ENCODE measurements around the gene NDRG4.
A peak's percentile ranks its signal among the peaks of the same experiment; 100 is the strongest.

Gene NDRG4

GRCh38 chr16:58462997-58463941 lies 36.7 kb upstream of the NDRG4 start:
- H3K4me3 ChIP-seq (ENCODE audit: low read length) = no peak overlapping the region
- no peak overlapping the region for H2BK15ac ChIP-seq (replicated peaks; ENCODE audit: low read depth)
- H2BK5ac ChIP-seq (ENCODE audit: low read length) = no peak overlapping the region
- no peaks in the 10 kb centered on the region for H3K4me1 ChIP-seq (ENCODE audit: control insufficient read depth, low read depth, low read length)
- peaks cover 9% of the 10 kb centered on the region for H3K27me3 ChIP-seq (ENCODE audit: insufficient read depth, low read length, poor library complexity)
- H2BK120ac ChIP-seq (ENCODE audit: low read depth, low read length) = no peak overlapping the region
- no peak overlapping the region for H2AK5ac ChIP-seq (ENCODE audit: low read length)
- no peaks in the 10 kb centered on the region for H3K36me3 ChIP-seq (ENCODE audit: control insufficient read depth, insufficient read depth, low read length)
- no peak overlapping the region for H3K23ac ChIP-seq (ENCODE audit: low read length)
- H3K9ac ChIP-seq (ENCODE audit: low read length) = peak overlapping the region; percentile 20
- peak overlapping the region; percentile 78 for H3K56ac ChIP-seq (ENCODE audit: low read length)
- H3K4me2 ChIP-seq (ENCODE audit: low read length) = peak overlapping the region; percentile 21
- no CpG with 5 or more reads among the region's 113 CpGs for WGBS (ENCODE audit: extremely low coverage, insufficient coverage, low lambda C conversion rate)
- no peaks in the 10 kb centered on the region for H3K79me1 ChIP-seq (ENCODE audit: low read length)
- H3K27ac ChIP-seq (ENCODE audit: low read depth, low read length) = no peak overlapping the region
- no peaks in the 10 kb centered on the region for H3K79me2 ChIP-seq (ENCODE audit: control insufficient read depth, insufficient read depth, low read length)
- no peak overlapping the region for H3K4ac ChIP-seq (ENCODE audit: low read depth, low read length)
- no peak overlapping the region for H4K5ac ChIP-seq (ENCODE audit: low read length)
- no peak overlapping the region for H4K8ac ChIP-seq (ENCODE audit: low read depth, low read length)
- peak overlapping the region; percentile 35 for H3K18ac ChIP-seq (ENCODE audit: low read length)
- no peak for DNase-seq

GRCh38 chr16:58464047-58464915 lies 35.7 kb upstream of the NDRG4 start:
- H3K4me3 ChIP-seq (ENCODE audit: low read length) = peak overlapping the region; percentile 20
- no peak overlapping the region for H4K8ac ChIP-seq (ENCODE audit: low read depth, low read length)
- no peaks in the 10 kb centered on the region for H3K79me1 ChIP-seq (ENCODE audit: low read length)
- no peak overlapping the region for H3K27ac ChIP-seq (ENCODE audit: low read depth, low read length)
- H3K18ac ChIP-seq (ENCODE audit: low read length) = no peak overlapping the region
- H2BK120ac ChIP-seq (ENCODE audit: low read depth, low read length) = no peak overlapping the region
- no CpG with 5 or more reads among the region's 86 CpGs for WGBS (ENCODE audit: extremely low coverage, insufficient coverage, low lambda C conversion rate)
- H3K23ac ChIP-seq (ENCODE audit: low read length) = no peak overlapping the region
- no peak overlapping the region for H2BK5ac ChIP-seq (ENCODE audit: low read length)
- H3K4ac ChIP-seq (ENCODE audit: low read depth, low read length) = no peak overlapping the region
- H4K5ac ChIP-seq (ENCODE audit: low read length) = no peak overlapping the region
- H2AK5ac ChIP-seq (ENCODE audit: low read length) = no peak overlapping the region
- H3K4me2 ChIP-seq (ENCODE audit: low read length) = peak overlapping the region; percentile 21
- no peaks in the 10 kb centered on the region for H3K36me3 ChIP-seq (ENCODE audit: control insufficient read depth, insufficient read depth, low read length)
- H3K56ac ChIP-seq (ENCODE audit: low read length) = peak overlapping the region; percentile 78
- H3K27me3 ChIP-seq (ENCODE audit: insufficient read depth, low read length, poor library complexity) = peaks cover 9% of the 10 kb centered on the region
- no peak overlapping the region for H2BK15ac ChIP-seq (replicated peaks; ENCODE audit: low read depth)
- no peaks in the 10 kb centered on the region for H3K4me1 ChIP-seq (ENCODE audit: control insufficient read depth, low read depth, low read length)
- H3K9ac ChIP-seq (ENCODE audit: low read length) = peak overlapping the region; percentile 20
- H3K79me2 ChIP-seq (ENCODE audit: control insufficient read depth, insufficient read depth, low read length) = no peaks in the 10 kb centered on the region
- DNase-seq = no peak

- H4K5ac ChIP-seq (ENCODE audit: low read length) = no peak overlapping the region
- no peak overlapping the region for H2AK5ac ChIP-seq (ENCODE audit: low read length)
- peak overlapping the region; percentile 20 for H3K9ac ChIP-seq (ENCODE audit: low read length)
- no peak overlapping the region for H2BK15ac ChIP-seq (replicated peaks; ENCODE audit: low read depth)
- H3K23ac ChIP-seq (ENCODE audit: low read length) = no peak overlapping the region
- H3K4me3 ChIP-seq (ENCODE audit: low read length) = peak overlapping the region; percentile 15
- H4K8ac ChIP-seq (ENCODE audit: low read depth, low read length) = no peak overlapping the region
- H2BK120ac ChIP-seq (ENCODE audit: low read depth, low read length) = no peak overlapping the region
- H3K18ac ChIP-seq (ENCODE audit: low read length) = peak overlapping the region; percentile 22
- no peaks in the 10 kb centered on the region for H3K79me2 ChIP-seq (ENCODE audit: control insufficient read depth, insufficient read depth, low read length)
- H3K36me3 ChIP-seq (ENCODE audit: control insufficient read depth, insufficient read depth, low read length) = no peaks in the 10 kb centered on the region
- H3K79me1 ChIP-seq (ENCODE audit: low read length) = no peaks in the 10 kb centered on the region
- H3K27me3 ChIP-seq (ENCODE audit: insufficient read depth, low read length, poor library complexity) = peaks cover 9% of the 10 kb centered on the region
- peak overlapping the region; percentile 21 for H3K4me2 ChIP-seq (ENCODE audit: low read length)
- H3K27ac ChIP-seq (ENCODE audit: low read depth, low read length) = no peak overlapping the region
- no peak overlapping the region for H2BK5ac ChIP-seq (ENCODE audit: low read length)
- no peaks in the 10 kb centered on the region for H3K4me1 ChIP-seq (ENCODE audit: control insufficient read depth, low read depth, low read length)
- no peak overlapping the region for H3K4ac ChIP-seq (ENCODE audit: low read depth, low read length)
- peak overlapping the region; percentile 70 for H3K56ac ChIP-seq (ENCODE audit: low read length)
- DNase-seq = peak; percentile 78
- WGBS (ENCODE audit: extremely low coverage, insufficient coverage, low lambda C conversion rate) = no CpG with 5 or more reads among the region's 24 CpGs
Measured at GRCh38 chr16:58464916-58465731, 34.8 kb upstream of the NDRG4 start.

GRCh38 chr16:58465817-58466216 lies 34.1 kb upstream of the NDRG4 start:
- Histone ChIP-seq H3K4ac (ENCODE audit: low read depth, low read length) (no peak overlapping the region), H3K27ac (ENCODE audit: low read depth, low read length) (no peak overlapping the region), H3K4me1 (ENCODE audit: control insufficient read depth, low read depth, low read length) (no peaks in the 10 kb centered on the region), H2BK5ac (ENCODE audit: low read length) (no peak overlapping the region), H3K4me2 (ENCODE audit: low read length) (no peak overlapping the region), H3K23ac (ENCODE audit: low read length) (no peak overlapping the region), H3K9ac (ENCODE audit: low read length) (no peak overlapping the region), H3K79me2 (ENCODE audit: control insufficient read depth, insufficient read depth, low read length) (no peaks in the 10 kb centered on the region), H2BK120ac (ENCODE audit: low read depth, low read length) (no peak overlapping the region), H3K27me3 (ENCODE audit: insufficient read depth, low read length, poor library complexity) (peaks cover 9% of the 10 kb centered on the region), H2BK15ac (replicated peaks; ENCODE audit: low read depth) (no peak overlapping the region), H2AK5ac (ENCODE audit: low read length) (no peak overlapping the region), H4K5ac (ENCODE audit: low read length) (no peak overlapping the region), H3K56ac (ENCODE audit: low read length) (no peak overlapping the region), H4K8ac (ENCODE audit: low read depth, low read length) (no peak overlapping the region), H3K36me3 (ENCODE audit: control insufficient read depth, insufficient read depth, low read length) (no peaks in the 10 kb centered on the region), H3K4me3 (ENCODE audit: low read length) (no peak overlapping the region), H3K79me1 (ENCODE audit: low read length) (no peaks in the 10 kb centered on the region), H3K18ac (ENCODE audit: low read length) (no peak overlapping the region)
- no CpG with 5 or more reads among the region's 13 CpGs for WGBS (ENCODE audit: extremely low coverage, insufficient coverage, low lambda C conversion rate)
- DNase-seq = no peak

- Histone ChIP-seq H3K36me3 (ENCODE audit: control insufficient read depth, insufficient read depth, low read length) (no peaks in the 10 kb centered on the region), H3K4me2 (ENCODE audit: low read length) (no peak overlapping the region), H3K18ac (ENCODE audit: low read length) (no peak overlapping the region), H2BK5ac (ENCODE audit: low read length) (no peak overlapping the region), H3K4ac (ENCODE audit: low read depth, low read length) (no peak overlapping the region), H3K79me1 (ENCODE audit: low read length) (no peaks in the 10 kb centered on the region), H3K27me3 (ENCODE audit: insufficient read depth, low read length, poor library complexity) (peaks cover 9% of the 10 kb centered on the region), H4K5ac (ENCODE audit: low read length) (no peak overlapping the region), H3K4me1 (ENCODE audit: control insufficient read depth, low read depth, low read length) (no peaks in the 10 kb centered on the region), H2BK120ac (ENCODE audit: low read depth, low read length) (no peak overlapping the region), H3K79me2 (ENCODE audit: control insufficient read depth, insufficient read depth, low read length) (no peaks in the 10 kb centered on the region), H3K4me3 (ENCODE audit: low read length) (no peak overlapping the region), H3K56ac (ENCODE audit: low read length) (no peak overlapping the region), H3K9ac (ENCODE audit: low read length) (no peak overlapping the region), H3K23ac (ENCODE audit: low read length) (no peak overlapping the region), H2AK5ac (ENCODE audit: low read length) (no peak overlapping the region), H4K8ac (ENCODE audit: low read depth, low read length) (no peak overlapping the region), H3K27ac (ENCODE audit: low read depth, low read length) (no peak overlapping the region), H2BK15ac (replicated peaks; ENCODE audit: low read depth) (no peak overlapping the region)
- no peak for DNase-seq
- WGBS (ENCODE audit: extremely low coverage, insufficient coverage, low lambda C conversion rate) = no CpG with 5 or more reads among the region's 3 CpGs
Measured at GRCh38 chr16:58466396-58466795, 33.5 kb upstream of the NDRG4 start.

All from mesendoderm (in vitro differentiated cells).